Measurements from ENCODE around the gene EIF2B5.

DNA sequence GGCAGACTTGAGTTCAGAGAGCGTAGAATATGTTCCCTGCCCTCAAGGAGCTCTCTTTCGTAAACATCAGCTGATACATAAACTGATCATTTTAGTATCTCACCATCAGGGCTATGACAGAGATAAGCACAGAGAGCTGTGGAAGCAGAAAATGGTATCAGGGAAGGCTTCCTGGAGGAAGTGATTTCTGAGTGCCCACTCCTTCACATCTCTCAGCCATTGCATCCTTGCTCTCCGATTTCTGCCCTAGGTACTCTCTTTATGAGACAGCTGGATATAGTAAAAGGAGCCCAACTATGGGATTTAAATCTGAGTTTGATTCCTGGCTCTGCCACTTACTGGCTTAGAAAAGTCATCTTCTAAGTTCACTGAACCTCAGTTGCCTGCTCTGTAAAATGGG, 30.4 kb downstream of the EIF2B5 start:
- TF ChIP-seq EZH2 (IDR thresholded peaks at IDR 0.05; ENCODE audit: borderline replicate concordance, low read length), result no peak
- TF ChIP-seq, protein P1, sequence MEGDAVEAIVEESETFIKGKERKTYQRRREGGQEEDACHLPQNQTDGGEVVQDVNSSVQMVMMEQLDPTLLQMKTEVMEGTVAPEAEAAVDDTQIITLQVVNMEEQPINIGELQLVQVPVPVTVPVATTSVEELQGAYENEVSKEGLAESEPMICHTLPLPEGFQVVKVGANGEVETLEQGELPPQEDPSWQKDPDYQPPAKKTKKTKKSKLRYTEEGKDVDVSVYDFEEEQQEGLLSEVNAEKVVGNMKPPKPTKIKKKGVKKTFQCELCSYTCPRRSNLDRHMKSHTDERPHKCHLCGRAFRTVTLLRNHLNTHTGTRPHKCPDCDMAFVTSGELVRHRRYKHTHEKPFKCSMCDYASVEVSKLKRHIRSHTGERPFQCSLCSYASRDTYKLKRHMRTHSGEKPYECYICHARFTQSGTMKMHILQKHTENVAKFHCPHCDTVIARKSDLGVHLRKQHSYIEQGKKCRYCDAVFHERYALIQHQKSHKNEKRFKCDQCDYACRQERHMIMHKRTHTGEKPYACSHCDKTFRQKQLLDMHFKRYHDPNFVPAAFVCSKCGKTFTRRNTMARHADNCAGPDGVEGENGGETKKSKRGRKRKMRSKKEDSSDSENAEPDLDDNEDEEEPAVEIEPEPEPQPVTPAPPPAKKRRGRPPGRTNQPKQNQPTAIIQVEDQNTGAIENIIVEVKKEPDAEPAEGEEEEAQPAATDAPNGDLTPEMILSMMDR (IDR thresholded peaks at IDR 0.05; ENCODE audit: low read length), result no peak
